ENCODE data around the gene SUPT6H.

DNA sequence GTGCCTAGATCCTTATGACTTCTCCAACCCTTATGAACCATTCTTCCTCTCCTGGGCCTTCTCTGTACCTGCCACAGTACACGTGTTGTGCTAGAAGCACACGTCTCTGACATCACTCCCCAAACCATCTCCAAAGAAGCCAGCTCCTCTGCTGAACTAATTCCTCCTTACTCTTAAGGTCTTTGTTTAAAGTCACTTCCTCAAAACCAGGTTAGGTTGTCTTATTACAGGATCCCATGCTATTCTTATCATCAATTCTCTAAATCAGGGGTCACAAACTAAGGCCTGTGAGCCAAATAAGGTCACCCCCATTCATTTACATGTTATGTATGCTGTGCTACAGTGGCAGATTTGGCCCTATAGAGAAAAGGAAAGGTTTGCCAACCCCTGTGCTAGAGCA is 4.0 kb downstream of the SUPT6H start:
- TF ChIP-seq EZH2phosphoT487 (IDR thresholded peaks at IDR 0.05; ENCODE audit: low read depth, severe bottlenecking, unreplicated experiment) (no peak), EZH2 (IDR thresholded peaks at IDR 0.05; ENCODE audit: borderline replicate concordance) (no peak)
- TF ChIP-seq, protein P1, sequence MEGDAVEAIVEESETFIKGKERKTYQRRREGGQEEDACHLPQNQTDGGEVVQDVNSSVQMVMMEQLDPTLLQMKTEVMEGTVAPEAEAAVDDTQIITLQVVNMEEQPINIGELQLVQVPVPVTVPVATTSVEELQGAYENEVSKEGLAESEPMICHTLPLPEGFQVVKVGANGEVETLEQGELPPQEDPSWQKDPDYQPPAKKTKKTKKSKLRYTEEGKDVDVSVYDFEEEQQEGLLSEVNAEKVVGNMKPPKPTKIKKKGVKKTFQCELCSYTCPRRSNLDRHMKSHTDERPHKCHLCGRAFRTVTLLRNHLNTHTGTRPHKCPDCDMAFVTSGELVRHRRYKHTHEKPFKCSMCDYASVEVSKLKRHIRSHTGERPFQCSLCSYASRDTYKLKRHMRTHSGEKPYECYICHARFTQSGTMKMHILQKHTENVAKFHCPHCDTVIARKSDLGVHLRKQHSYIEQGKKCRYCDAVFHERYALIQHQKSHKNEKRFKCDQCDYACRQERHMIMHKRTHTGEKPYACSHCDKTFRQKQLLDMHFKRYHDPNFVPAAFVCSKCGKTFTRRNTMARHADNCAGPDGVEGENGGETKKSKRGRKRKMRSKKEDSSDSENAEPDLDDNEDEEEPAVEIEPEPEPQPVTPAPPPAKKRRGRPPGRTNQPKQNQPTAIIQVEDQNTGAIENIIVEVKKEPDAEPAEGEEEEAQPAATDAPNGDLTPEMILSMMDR (IDR thresholded peaks at IDR 0.05; ENCODE audit: poor library complexity) = no peak

Measured in hepatocyte (in vitro differentiated cells).